Activated gamma-delta T cell treated with Interleukin-2 at 50 U/mL for 16 hours (primary cell): ENCODE data around the gene EOGT.

Source experiments
- DNase-seq: peaks from one replicate; pipeline ENCODE4 v3.0.0-alpha.2; 2020

The EOGT gene

DNA sequence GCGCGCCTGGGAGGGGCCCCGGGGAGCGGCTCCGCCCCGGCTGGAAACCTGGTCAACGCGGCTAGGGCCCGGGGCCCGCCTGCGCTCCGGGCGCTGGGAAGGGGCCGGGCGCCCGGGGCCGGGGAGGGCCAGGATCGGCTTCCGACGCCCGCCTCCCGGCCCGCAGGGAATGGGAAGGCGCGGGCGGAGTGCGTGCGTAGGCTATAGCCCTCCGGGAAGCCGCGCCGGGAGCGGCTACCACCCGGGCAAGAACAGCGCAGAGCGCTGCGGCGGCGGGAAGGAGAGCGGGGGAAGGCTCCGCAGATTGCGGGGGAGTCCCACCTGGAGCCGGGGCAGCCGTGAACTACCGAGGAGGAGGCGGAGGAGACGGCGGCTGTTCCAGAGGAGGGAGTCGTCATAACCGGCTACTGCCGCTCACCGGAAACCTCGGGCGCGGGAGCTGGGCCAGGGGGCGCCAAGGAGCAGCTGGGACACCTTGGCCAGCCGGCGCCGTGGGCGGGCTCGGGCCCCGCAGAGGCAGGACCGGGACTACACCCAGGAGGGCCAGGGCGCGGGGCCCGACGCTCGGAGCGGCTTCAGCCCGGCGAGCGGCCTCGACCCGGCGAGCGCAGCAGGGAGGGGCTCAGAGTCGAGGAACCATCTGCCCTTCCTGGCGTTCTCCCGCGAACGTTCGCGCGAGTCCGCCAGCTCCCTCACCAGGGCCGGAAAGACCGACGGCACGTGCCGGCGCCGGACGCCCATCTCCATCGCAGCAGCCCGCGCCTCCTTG lies at the start of gene EOGT:
Gene EOGT, minus strand, starts transcription at position 432 of the 769 bp plus-strand sequence. CDS start 3,838 bp downstream, outside the sequence.
- DNase-seq, result peak; percentile 74

DNA sequence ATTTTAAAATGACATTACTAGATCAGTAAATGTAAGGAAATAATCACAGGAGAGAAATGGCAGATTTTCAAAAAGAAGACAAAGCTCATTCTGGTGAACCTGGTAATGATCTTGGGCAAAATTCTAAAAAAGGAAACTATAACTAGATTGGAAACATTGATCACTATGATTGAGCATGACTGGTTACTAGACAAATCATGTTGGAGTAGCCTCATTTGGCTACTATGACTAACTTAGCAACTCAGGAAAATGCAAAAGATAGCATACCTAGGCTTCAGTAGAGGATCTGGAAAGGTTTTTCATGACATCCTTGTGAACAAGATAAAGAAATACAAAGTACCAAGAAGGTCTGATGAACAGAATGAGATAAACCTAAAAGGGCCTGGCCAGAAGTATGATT lies 46.2 kb upstream of the EOGT start:
- DNase-seq, result no peak

DNA sequence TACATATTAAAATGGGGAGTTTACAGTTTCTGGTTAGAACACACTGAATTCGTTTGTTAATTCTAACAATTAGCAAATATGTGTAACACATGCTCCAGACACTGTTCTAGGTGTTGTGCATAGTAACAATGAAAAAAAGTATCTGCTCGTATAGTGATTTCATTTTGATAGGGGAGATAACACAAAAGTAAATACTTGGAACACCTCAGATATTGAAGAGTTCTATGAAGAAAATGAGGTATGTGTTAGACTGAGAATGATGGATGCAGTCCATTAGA lies 45.4 kb upstream of the EOGT start:
- no peak for DNase-seq

GRCh38 chr3:69058180-69058946 lies 44.9 kb upstream of the EOGT start:
- DNase-seq, result no peak

- no peak for DNase-seq
Observed at GRCh38 chr3:69052472-69052898, 39.0 kb upstream of the EOGT start.

DNA sequence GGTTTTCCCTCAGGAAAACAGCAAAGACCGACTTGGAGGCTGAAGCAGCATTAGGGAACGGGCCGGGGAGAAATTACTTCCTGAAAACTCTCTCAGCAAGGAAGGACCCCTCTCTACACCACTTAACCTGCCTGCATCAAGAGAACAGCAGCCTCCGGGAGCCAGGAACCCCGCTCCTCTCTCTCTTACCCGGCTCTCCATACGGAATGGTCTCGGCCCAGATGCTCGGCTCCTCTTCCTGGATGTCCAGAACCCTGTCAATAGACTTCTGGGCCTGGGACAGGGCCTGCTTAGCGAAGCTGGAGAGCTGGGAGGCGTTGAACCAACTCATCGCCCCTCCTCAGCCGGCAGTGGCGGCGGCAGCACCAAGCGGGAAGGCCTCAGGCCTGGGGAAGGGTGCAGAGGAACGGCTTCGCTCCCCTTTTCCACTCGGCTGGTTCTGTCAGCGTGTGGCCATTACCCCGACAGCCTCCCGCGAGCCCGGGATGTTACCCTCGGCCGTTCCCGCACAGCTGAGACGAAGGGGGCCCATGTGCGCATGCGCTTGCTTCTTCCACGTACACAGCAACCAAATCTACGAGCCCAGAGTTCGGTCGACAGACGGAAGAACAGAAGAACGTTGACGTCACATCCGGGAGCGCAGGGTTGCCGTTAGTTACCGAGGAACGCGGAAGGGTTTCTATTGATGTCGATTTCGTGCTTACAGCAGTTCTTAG lies 38.4 kb upstream of the EOGT start, which contains the start of gene TMF1:
Gene TMF1, minus strand, starts transcription at position 578 of the 716 bp plus-strand sequence. Its CDS starts 247 bp downstream, at position 331.
- peak; percentile 98 for DNase-seq

DNA sequence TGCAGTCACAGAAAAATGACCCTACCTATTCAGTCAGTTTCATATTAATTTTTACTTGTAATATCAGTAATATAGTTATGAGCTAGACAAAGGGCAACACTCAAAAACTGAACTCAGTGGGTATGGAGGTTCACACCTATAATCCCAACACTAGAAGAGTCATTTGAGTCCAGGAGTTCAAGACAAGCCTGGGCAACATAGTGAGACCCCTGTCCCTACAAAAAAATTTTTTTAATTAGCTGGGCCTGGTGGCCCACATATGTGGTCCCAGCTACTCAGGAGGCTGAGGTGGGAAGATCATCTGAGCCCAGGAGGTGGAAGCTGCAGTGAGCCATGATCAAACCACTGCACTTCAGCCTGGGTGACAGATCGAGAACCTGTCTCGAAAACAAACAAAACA lies 35.5 kb upstream of the EOGT start:
- DNase-seq, result no peak

DNA sequence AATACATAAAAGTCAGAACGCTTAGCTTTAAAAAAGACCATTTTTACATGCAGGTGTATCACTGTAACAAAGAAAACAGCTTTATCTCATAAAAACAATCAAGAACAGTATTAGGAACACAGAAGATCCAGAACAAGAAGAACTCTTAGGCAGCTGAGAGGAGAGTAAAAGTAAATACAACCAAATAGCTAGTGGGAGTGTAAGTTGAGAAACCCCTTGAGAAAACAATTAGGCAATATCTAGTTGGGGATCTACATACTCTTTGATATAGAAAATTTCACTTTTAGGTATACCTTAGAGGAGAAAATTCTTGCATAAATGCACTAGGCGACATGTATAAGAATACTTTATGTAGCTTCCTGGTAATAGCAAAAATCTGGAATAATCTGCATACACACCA lies 31.1 kb upstream of the EOGT start:
- no peak for DNase-seq

- no peak for DNase-seq
Observed at GRCh38 chr3:69033470-69033869, 20.0 kb upstream of the EOGT start.

- no peak for DNase-seq
Observed at GRCh38 chr3:69032737-69033136, 19.3 kb upstream of the EOGT start.

- no peak for DNase-seq
Observed at GRCh38 chr3:69032142-69032541, 18.7 kb upstream of the EOGT start.

- no peak for DNase-seq
Observed at GRCh38 chr3:69031635-69032034, 18.2 kb upstream of the EOGT start.

GRCh38 chr3:69020857-69021256 lies 7.4 kb upstream of the EOGT start:
- DNase-seq, result no peak

- no peak for DNase-seq
Observed at GRCh38 chr3:69020424-69020823, 6.9 kb upstream of the EOGT start.

DNA sequence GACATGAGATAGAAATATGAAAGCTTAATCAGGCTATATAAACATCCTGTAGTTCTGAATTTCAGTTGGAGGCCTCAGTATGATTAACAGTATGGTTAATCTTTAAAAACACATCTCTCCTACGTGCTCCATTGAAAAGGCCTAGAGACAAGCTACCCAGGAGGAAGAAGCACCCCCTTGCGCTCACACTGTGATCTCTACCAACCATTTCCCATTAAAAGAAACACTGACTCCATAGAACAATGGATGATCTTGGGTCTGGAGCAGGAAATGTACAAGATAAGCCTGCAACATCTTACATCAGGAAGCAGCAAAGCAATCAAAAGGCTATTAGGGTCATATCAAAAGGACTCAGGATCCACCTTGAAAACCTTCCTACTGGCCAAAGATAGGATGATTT lies 3.4 kb upstream of the EOGT start:
- DNase-seq, result no peak

- no peak for DNase-seq
Observed at GRCh38 chr3:69016102-69016501, 2.6 kb upstream of the EOGT start.

GRCh38 chr3:69014022-69014580 lies 617 bp upstream of the EOGT start:
- DNase-seq, result no peak

DNA sequence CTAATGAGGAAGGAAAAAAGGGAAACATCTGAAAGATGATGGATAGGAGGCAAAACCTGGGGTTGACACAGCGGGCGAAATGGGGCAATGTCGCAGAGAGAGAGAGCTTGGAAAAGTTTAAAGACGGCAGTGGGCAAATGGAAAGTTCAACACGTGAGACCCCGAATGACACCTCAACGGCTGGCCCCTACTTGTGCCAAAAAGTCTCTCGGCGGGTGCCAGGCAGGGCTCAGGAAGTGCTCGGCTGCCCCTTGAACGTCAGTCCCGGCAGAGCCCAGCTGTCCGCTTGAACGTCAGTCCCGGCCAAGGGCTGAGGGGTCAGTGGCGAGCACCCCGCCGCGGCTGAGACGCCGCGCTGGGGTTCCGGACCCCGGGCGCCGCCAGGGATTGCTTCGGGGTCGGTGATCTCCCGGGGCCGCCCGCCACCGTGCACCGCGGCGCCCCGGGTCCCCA lies 658 bp downstream of the EOGT start:
- DNase-seq, result no peak

DNA sequence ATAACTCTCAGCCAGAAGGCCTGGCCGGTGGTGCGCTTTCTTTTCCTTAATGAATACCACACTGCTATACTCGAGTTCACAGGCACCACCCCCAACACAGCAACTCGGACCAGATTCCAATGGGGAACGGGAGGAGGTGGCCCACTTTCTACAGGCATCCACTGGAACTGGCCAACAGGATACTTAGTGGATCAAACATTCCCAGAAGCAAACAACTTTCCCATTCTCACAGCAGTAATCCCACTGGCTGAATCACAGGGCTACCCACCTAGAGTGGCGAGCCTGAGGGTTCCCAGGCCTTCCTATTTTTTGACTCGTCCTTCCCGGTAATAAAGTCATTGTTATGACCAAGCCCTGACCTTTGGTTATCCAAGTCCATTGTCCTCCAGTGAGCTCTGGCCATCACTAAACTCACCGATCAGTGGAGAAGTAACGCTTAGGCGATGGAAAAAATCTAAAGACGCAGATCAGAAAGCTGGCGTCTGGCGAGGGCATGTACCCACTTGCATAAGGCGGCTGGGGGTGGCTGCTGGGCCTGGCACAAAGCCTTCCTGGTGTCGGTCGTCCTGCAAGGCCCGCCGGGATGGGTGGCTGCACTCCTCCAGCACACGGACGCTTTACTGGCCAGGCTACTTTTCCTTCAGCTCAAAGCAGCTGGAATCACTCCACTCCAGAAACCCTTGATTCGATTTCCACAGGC lies 1.2 kb downstream of the EOGT start:
- no peak for DNase-seq

DNA sequence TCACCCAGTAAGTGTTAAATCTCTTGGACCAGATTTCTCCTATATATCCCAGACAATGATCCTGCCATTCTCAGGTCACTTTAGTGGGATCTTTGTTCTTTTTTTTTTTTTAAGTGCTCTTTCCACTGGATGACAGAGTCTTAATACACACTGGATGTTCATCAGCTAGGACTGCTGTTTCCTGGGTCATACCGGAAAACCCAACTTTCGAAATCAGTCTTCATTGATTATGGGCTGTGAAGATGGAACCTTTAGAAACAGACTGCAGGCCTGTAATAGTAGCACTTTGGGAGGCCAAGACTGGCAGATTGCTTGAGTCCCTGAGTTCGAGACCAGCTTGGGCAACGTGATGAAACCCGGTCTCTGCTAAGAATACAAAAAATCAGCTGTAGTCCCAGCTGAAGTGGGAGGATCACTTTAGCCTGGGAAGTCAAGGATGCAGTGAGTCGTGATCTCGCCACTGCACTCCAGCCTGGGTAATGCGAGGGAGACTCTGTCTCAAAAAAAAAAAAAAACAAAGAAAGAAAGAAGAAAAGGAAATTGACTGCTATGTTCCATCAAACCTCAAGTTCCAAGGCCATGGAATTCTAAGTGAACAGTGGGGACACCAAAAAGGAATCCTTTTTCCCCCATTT lies 2.3 kb downstream of the EOGT start:
- DNase-seq, result no peak

DNA sequence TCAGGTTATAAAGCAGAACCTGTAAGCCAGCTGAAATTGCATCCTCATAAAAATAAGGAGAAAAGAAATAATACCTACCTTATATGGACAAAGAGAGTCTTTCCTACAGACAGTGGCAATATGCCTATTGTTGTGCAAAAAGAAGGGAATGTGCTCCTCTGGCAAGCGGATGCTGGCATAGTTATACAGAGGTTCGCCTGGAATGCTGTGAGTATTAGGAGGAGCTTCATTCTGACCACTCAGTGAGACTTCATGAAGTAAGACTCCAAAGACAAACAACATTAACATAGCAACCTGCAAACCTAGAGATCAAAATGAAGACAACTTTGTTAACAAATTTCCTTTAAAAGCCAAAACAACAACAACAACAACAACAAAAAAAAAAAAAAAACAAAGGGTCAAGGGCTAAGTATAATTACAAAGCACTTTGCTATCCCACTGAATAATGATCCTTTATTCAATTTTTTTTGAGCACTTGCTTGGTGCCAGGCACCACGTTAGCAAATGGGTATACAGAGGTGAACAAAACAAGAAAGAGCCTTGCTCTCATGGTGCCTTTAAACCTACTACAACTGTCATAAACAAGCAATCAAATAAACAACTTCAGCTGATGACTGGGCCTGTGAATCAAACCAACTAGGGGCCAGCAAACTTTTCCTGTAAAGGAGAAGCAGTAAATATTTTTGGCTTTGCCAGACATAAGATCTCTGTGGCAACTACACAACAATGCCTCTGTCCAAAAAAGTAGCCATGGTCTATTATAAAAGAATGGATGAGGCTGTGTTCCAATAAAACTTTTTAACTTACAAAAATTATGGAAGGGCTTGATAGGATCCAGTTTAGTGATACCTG lies 3.7 kb downstream of the EOGT start:
- no peak for DNase-seq
